ENCODE data around the gene CLDN5.

GRCh38 chr22:19509191-19509590 is 15.0 kb downstream of the CLDN5 start:
- TF ChIP-seq, protein P1, sequence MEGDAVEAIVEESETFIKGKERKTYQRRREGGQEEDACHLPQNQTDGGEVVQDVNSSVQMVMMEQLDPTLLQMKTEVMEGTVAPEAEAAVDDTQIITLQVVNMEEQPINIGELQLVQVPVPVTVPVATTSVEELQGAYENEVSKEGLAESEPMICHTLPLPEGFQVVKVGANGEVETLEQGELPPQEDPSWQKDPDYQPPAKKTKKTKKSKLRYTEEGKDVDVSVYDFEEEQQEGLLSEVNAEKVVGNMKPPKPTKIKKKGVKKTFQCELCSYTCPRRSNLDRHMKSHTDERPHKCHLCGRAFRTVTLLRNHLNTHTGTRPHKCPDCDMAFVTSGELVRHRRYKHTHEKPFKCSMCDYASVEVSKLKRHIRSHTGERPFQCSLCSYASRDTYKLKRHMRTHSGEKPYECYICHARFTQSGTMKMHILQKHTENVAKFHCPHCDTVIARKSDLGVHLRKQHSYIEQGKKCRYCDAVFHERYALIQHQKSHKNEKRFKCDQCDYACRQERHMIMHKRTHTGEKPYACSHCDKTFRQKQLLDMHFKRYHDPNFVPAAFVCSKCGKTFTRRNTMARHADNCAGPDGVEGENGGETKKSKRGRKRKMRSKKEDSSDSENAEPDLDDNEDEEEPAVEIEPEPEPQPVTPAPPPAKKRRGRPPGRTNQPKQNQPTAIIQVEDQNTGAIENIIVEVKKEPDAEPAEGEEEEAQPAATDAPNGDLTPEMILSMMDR (IDR thresholded peaks at IDR 0.05; ENCODE audit: insufficient read depth, low read length): no peak
- TF ChIP-seq, protein P2, sequence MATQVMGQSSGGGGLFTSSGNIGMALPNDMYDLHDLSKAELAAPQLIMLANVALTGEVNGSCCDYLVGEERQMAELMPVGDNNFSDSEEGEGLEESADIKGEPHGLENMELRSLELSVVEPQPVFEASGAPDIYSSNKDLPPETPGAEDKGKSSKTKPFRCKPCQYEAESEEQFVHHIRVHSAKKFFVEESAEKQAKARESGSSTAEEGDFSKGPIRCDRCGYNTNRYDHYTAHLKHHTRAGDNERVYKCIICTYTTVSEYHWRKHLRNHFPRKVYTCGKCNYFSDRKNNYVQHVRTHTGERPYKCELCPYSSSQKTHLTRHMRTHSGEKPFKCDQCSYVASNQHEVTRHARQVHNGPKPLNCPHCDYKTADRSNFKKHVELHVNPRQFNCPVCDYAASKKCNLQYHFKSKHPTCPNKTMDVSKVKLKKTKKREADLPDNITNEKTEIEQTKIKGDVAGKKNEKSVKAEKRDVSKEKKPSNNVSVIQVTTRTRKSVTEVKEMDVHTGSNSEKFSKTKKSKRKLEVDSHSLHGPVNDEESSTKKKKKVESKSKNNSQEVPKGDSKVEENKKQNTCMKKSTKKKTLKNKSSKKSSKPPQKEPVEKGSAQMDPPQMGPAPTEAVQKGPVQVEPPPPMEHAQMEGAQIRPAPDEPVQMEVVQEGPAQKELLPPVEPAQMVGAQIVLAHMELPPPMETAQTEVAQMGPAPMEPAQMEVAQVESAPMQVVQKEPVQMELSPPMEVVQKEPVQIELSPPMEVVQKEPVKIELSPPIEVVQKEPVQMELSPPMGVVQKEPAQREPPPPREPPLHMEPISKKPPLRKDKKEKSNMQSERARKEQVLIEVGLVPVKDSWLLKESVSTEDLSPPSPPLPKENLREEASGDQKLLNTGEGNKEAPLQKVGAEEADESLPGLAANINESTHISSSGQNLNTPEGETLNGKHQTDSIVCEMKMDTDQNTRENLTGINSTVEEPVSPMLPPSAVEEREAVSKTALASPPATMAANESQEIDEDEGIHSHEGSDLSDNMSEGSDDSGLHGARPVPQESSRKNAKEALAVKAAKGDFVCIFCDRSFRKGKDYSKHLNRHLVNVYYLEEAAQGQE (IDR thresholded peaks at IDR 0.05; ENCODE audit: insufficient replicate concordance, low read depth): peak; percentile 17
- TF ChIP-seq POLR2AphosphoS5 (IDR thresholded peaks at IDR 0.05; ENCODE audit: low read depth) (no peak), SPI1 (IDR thresholded peaks at IDR 0.05; ENCODE audit: borderline replicate concordance, low read depth) (no peak), GABPA (IDR thresholded peaks at IDR 0.05; ENCODE audit: low read depth) (no peak)
